Regular cardiac myocyte (primary cell): ENCODE measurements around the gene RMI1. TPM values are rescaled to one million over a fixed set of nuclear protein-coding genes. Genes with fewer than 3 reads are reported as not detected.

ENCODE experiments used
- total RNA-seq: library from RNA; depleted of rRNA; stranded (reverse); fragments of >200 nt; gene quantifications from 2 replicates; pipeline ENCODE4 v1.2.3, GENCODE V29; 2014

RMI1 gene
- total RNA-seq = 4.8 and 8.4 TPM in 2 replicates

DNA sequence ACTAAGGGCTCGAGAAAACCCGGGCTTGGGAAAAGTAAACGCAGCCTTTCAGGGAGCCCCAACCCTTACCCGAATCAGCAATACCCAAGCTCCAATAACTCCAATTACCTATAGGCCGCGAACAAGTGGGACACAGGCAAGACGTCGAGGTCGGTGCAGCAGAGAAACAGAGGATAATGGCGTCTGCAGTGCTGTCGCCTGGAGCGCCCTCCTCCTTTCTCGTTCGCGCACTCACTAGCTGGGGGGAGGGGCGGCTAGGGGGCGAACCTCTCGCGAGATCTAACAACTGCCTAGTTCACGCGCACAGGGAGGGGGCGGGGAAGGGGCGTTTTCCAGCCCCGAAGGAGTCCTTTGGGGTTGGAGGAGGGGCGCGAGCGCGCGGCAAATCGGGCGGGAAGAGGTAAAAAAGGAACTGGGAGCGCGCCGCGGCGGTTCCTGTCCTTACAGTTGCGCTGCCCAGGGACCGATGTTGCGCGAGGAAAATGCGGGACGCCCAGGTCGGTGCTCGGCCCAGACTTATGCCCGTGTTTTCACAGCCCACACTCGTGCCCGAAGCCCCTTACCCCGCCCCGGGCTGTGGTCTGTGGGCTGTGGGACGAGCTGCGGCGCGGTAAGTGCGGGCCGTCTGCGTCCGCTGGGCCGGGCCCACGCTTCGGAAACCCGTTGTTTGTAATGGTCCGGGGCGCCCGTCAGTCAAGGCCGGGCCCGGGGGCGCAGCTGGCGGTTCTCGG lies at the start of gene RMI1:
Gene RMI1 (plus strand): TSS at position 411 of the 731 bp plus-strand sequence. CDS start 20,182 bp downstream, outside the sequence.

DNA sequence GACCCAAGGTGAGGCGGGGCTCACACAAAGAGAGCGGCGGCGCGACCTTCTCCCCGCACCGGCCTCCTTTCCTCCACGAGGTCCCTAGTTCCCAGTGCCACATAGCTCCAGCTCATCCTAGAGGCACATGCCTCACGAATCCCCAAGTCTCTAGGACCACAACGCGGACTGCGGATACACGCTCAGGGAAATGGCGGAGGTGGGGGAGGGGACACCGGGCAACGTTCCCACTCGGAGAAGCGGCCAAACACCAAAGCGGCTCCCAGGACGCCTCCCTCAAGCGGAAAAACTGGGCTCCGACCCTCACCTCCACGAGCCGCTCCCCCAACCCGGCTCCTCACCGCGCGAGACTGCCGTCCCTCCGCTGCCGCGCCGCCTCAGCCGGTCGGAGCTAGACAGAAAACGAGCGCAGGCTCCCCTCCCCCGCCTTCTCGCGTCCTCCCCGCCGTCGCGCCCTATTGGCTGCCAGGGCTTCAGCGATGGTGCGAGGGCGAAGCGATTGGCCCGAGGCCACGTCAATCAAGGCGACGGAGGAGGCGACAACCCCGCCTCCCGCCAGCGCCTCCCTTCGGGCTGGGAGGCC lies 702 bp upstream of the RMI1 start, which contains the start of gene HNRNPK:
Gene HNRNPK (minus strand): TSS at position 404 of the 583 bp plus-strand sequence. CDS start 1,963 bp downstream, outside the sequence.

Other genes with a start within 250 kb of the RMI1 start
- 0.38 and 0.56 TPM in 2 replicates for gene GKAP1, start 163.0 kb upstream of the RMI1 start, total RNA-seq
- 2.5 and 4.5 TPM in 2 replicates for gene KIF27, start 59.4 kb upstream of the RMI1 start, total RNA-seq
- 494 and 715 TPM in 2 replicates for gene HNRNPK, start 590 bp upstream of the RMI1 start, total RNA-seq